Ishikawa (cell line): Measurements from ENCODE around the gene DCAF6.
A peak's percentile ranks its signal among the peaks of the same experiment; 100 is the strongest.

Source experiments
- CEBPB ChIP-seq: IDR thresholded peaks from 2 replicates; pipeline ENCODE4 v1.6.1; 2012
- CREB1 ChIP-seq: IDR thresholded peaks from 2 replicates; pipeline ENCODE4 v1.6.1; 2012; ENCODE audit warnings: low read depth
- EGR1 ChIP-seq: IDR thresholded peaks from 2 replicates; pipeline ENCODE4 v1.6.1; 2012
- EP300 ChIP-seq: IDR thresholded peaks from 2 replicates; pipeline ENCODE4 v1.6.1; 2012; ENCODE audit warnings: borderline replicate concordance
- FOXM1 ChIP-seq: IDR thresholded peaks from 2 replicates; pipeline ENCODE4 v1.6.1; 2012; ENCODE audit warnings: low read depth, borderline replicate concordance
- NFIC ChIP-seq: IDR thresholded peaks from 2 replicates; pipeline ENCODE4 v1.6.1; 2012
- RAD21 ChIP-seq: IDR thresholded peaks from 2 replicates; pipeline ENCODE4 v1.6.1; 2012; ENCODE audit warnings: low read depth
- TAF1 ChIP-seq: IDR thresholded peaks from 2 replicates; pipeline ENCODE4 v1.6.1; 2012; ENCODE audit warnings: low read depth, mild to moderate bottlenecking
- TCF12 ChIP-seq: IDR thresholded peaks from 2 replicates; pipeline ENCODE4 v1.6.1; 2012; ENCODE audit warnings: low read depth
- TEAD4 ChIP-seq: IDR thresholded peaks from 2 replicates; pipeline ENCODE4 v1.6.1; 2012
- YY1 ChIP-seq: IDR thresholded peaks from 2 replicates; pipeline ENCODE4 v1.6.1; 2012; ENCODE audit warnings: low read depth
- ZBTB7A ChIP-seq: IDR thresholded peaks from 2 replicates; pipeline ENCODE4 v1.6.1; 2012; ENCODE audit warnings: low read depth
- TF ChIP-seq, protein P1 (sequence below): IDR thresholded peaks from 2 replicates; pipeline ENCODE4 v1.6.1; 2012
- TF ChIP-seq, protein P2 (sequence below): IDR thresholded peaks from 2 replicates; pipeline ENCODE4 v1.6.1; 2012; ENCODE audit warnings: low read depth, mild to moderate bottlenecking
- TF ChIP-seq, protein P3 (sequence below): IDR thresholded peaks from 2 replicates; pipeline ENCODE4 v1.6.1; 2012

Gene DCAF6

DNA sequence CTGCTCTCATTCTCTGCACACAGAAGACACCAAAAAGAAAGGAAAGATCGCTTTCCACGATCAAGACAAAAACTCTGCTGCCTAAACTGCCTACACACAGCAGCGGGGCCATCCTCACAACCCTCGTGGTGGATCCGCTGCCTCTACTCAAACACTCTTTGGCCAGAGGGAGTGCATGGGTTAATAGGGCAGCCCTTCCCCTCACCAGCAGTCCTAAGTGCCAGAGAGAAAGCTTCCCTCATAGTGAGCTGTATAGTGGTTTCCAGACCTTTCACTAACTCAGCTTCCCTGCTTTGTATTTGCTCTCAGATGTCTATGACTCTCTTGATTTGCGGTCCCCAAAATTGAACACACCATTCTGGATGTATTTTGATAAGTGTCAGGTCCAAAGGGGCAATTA is 169.4 kb downstream of the DCAF6 start:
- TF ChIP-seq EGR1 = no peak
- TF ChIP-seq RAD21 = no peak
- no peak for TF ChIP-seq EP300
- TF ChIP-seq NFIC = no peak
- TF ChIP-seq, protein P1, sequence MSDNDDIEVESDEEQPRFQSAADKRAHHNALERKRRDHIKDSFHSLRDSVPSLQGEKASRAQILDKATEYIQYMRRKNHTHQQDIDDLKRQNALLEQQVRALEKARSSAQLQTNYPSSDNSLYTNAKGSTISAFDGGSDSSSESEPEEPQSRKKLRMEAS = no peak
- no peak for TF ChIP-seq TAF1
- TF ChIP-seq, protein P2, sequence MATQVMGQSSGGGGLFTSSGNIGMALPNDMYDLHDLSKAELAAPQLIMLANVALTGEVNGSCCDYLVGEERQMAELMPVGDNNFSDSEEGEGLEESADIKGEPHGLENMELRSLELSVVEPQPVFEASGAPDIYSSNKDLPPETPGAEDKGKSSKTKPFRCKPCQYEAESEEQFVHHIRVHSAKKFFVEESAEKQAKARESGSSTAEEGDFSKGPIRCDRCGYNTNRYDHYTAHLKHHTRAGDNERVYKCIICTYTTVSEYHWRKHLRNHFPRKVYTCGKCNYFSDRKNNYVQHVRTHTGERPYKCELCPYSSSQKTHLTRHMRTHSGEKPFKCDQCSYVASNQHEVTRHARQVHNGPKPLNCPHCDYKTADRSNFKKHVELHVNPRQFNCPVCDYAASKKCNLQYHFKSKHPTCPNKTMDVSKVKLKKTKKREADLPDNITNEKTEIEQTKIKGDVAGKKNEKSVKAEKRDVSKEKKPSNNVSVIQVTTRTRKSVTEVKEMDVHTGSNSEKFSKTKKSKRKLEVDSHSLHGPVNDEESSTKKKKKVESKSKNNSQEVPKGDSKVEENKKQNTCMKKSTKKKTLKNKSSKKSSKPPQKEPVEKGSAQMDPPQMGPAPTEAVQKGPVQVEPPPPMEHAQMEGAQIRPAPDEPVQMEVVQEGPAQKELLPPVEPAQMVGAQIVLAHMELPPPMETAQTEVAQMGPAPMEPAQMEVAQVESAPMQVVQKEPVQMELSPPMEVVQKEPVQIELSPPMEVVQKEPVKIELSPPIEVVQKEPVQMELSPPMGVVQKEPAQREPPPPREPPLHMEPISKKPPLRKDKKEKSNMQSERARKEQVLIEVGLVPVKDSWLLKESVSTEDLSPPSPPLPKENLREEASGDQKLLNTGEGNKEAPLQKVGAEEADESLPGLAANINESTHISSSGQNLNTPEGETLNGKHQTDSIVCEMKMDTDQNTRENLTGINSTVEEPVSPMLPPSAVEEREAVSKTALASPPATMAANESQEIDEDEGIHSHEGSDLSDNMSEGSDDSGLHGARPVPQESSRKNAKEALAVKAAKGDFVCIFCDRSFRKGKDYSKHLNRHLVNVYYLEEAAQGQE = no peak
- TF ChIP-seq CEBPB = no peak
- TF ChIP-seq CREB1 = no peak
- TF ChIP-seq ZBTB7A = no peak
- TF ChIP-seq TCF12 = no peak
- no peak for TF ChIP-seq YY1

DNA sequence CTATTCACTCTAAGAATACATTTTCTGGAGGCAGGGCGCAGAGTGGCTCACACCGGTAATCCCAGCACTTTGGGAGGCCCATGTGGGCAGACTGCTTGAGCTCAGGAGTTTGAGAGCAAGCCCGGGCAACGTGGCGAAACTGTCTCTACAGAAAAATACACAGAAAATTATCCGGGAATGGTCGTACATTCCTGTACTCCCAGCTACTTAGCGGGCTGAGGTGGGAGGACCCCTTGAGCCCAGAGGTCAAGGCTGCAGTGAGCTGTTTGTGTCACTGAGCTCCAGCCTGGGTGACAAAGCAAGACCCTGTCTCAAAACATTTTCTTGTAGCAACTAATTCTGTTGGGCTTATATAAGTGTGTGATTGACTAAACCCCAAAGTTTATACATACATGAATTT is 169.8 kb downstream of the DCAF6 start:
- TF ChIP-seq ZBTB7A = no peak
- no peak for TF ChIP-seq YY1
- TF ChIP-seq NFIC = no peak
- no peak for TF ChIP-seq CREB1
- TF ChIP-seq EP300 = no peak
- TF ChIP-seq, protein P1 = no peak

DNA sequence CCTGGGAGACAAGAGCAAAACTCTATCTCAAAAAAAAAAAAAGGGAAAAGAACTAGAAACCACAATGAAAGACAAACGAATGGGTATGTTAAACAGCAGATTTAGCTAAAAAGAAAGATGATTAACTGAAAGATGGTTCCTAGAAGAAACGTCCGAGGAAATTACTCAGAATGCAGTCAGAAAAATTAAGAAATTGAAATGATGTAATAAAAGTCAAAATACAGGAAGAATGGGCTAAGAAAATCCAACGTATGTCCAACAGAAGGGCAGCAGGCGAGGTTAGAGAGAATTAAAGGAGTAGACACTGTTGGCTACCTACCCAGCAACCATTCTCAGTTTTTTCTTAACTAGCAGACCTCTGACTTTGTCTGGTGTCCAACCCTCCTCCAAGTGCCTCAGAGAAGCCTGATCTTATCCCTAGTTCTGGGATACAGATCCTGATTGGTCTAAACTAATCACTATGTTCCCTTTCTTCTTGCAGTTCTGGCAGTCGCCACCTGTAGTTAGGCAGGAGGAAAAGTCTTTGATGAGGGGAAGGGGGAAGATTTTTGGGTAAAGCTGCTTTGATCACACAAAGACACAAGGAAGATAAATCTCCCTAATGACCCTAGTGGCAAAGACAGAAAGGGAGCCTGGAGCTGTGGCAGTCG is 174.5 kb downstream of the DCAF6 start:
- TF ChIP-seq TAF1 = no peak
- TF ChIP-seq TEAD4 = no peak
- TF ChIP-seq CEBPB = no peak
- TF ChIP-seq, protein P3, sequence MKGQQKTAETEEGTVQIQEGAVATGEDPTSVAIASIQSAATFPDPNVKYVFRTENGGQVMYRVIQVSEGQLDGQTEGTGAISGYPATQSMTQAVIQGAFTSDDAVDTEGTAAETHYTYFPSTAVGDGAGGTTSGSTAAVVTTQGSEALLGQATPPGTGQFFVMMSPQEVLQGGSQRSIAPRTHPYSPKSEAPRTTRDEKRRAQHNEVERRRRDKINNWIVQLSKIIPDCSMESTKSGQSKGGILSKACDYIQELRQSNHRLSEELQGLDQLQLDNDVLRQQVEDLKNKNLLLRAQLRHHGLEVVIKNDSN = no peak
- no peak for TF ChIP-seq FOXM1
- no peak for TF ChIP-seq YY1
- TF ChIP-seq EGR1 = no peak
- no peak for TF ChIP-seq NFIC
- no peak for TF ChIP-seq TCF12
- TF ChIP-seq, protein P2 = no peak
- TF ChIP-seq, protein P1 = no peak
- no peak for TF ChIP-seq RAD21
- no peak for TF ChIP-seq CREB1
- TF ChIP-seq ZBTB7A = no peak

DNA sequence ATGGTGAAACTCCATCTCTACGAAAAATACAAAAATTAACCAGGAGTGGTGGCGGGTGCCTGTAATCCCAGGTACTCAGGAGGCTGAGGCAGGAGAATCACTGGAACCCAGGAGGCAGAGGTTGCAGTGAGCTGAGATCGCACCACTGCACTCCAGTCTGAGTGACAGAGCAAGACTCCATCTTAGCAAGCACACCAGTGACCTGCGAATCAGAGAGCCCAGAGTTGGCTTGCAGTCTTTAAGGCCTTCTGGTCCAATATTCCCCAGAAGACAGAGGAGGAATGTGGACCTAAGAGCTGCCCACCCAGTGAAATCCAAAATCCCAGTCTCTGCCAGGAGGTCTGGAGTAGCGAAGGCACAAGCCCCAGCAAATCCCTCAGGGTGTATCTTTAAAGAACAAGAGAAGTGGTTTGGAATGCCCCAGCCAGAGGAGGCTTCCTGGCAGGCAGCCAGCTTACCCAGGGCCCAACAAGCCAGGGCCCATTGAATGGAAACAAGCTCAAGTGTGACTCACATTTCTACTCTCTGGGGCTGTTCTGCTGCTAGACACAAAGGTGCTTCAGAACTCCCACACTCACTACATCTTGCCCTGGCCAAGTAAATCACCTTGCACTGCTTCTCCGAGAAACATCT is 176.3 kb downstream of the DCAF6 start:
- TF ChIP-seq, protein P2 = no peak
- TF ChIP-seq RAD21 (no peak), TEAD4 (0 out of 2 replicates have a peak, but pooled peaks have one; percentile 6), CREB1 (no peak), YY1 (no peak), EGR1 (no peak), NFIC (peak; percentile 88)
